Measurements from ENCODE around the gene TPCN2. TPM values are rescaled to one million over a fixed set of nuclear protein-coding genes. Genes with fewer than 3 reads are reported as not detected.
A peak's percentile ranks its signal among the peaks of the same experiment; 100 is the strongest.

The TPCN2 gene
- total and polyA plus RNA-seq, 2 of the 4 experiments (the other 2 are of a cell fraction) = 3.4 to 8.0 TPM

DNA sequence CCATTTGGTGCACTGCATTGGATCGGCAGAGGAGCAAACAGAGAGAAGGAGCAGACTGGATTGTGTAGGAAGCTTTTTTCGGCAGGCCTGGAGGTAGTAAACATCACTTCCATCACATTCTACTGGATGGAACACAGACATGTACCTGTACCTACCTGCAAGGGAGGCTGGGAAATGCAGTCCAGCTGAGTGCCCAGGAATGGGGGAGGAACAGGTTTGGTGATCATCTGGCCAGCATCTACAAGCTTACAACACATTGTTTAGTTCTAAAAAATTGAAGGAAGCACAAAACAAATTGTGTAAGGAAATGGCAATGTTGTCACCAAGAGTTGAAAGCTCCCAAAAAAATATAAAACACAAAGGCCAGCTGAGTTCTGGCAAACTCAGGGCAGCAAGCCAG, 126.1 kb downstream of the TPCN2 start:
- H3K4ac ChIP-seq (ENCODE audit: low read depth, low read length) = peak overlapping the region; percentile 89
- H3K27me3 ChIP-seq (ENCODE audit: control insufficient read depth, insufficient read depth, low read length) = peaks cover 5% of the 10 kb centered on the region; the same call in 1 of the 2 replicates
- intact Hi-C loops (cut with micrococcal nuclease) (no loop called here), in situ Hi-C loops (cut with MboI; ENCODE audit: low sequenced_read_pairs) (no loop called here), dilution Hi-C loops (cut with HindIII; ENCODE audit: low sequenced_read_pairs, unreplicated experiment) (no loop called here)
- H3K4me2 ChIP-seq (ENCODE audit: low read depth, low read length) = no peak overlapping the region
- H2BK120ac ChIP-seq (ENCODE audit: low read depth, low read length) = peak overlapping the region; percentile 90
- H2BK5ac ChIP-seq (ENCODE audit: low read depth, low read length, poor library complexity, severe bottlenecking) = peak overlapping the region; percentile 66
- ATAC-seq (ENCODE audit: low read depth) (no peak), DNase-seq (no peak)
- CTCF ChIA-PET = no interaction called here
- WGBS, 2 experiments (ENCODE audit: extremely low coverage in 2 of 2, insufficient read length in 1 of 2) = no CpG with 5 or more reads among the region's 2 CpGs
- H3K4me3 ChIP-seq (ENCODE audit: insufficient read depth, low read depth, low read length) = no peak overlapping the region
- peaks cover 15% of the 10 kb centered on the region for H3K4me1 ChIP-seq (ENCODE audit: control insufficient read depth, insufficient read depth, low read length)
- H2BK15ac ChIP-seq (ENCODE audit: low read depth, low read length) = peak overlapping the region; percentile 64; the same call in 2 of the 3 replicates
- H2AK5ac ChIP-seq (ENCODE audit: low read depth, low read length) = peak overlapping the region; percentile 90
- H3K18ac ChIP-seq (ENCODE audit: low read depth, low read length) = peak overlapping the region; percentile 80
- peak overlapping the region; percentile 69 for H4K5ac ChIP-seq (ENCODE audit: low read depth, low read length)
- no peaks in the 10 kb centered on the region for H3K79me1 ChIP-seq (ENCODE audit: low read depth in 1 of 2, low read length in 2 of 2)
- POLR2A ChIA-PET (ENCODE audit: unreplicated experiment) = no interaction called here
- H3K9me1 ChIP-seq (ENCODE audit: insufficient read depth, low read length) = peaks cover 11% of the 10 kb centered on the region
- peak overlapping the region; percentile 72; the same call in 1 of the 2 replicates for H3K23ac ChIP-seq (ENCODE audit: low read depth, low read length)
- H4K91ac ChIP-seq (ENCODE audit: insufficient read depth, low read depth, low read length) = peak overlapping the region; percentile 79; the same call in 1 of the 2 replicates
- peak overlapping the region; percentile 85 for H3K27ac ChIP-seq (ENCODE audit: insufficient read depth, low read length)
- no peak for TF ChIP-seq POLR2A (IDR thresholded peaks at IDR 0.05; ENCODE audit: low read depth, low read length)
- H2AK9ac ChIP-seq (replicated peaks; ENCODE audit: low read depth, low read length, poor library complexity) = no peak overlapping the region
- H3K36me3 ChIP-seq (ENCODE audit: control insufficient read depth, insufficient read depth, low read length) = no peaks in the 10 kb centered on the region
- no peaks in the 10 kb centered on the region for H4K20me1 ChIP-seq (ENCODE audit: insufficient read depth, low read length)
- H3K9me3 ChIP-seq (ENCODE audit: control insufficient read depth, insufficient read depth, low read length) = peaks cover 10% of the 10 kb centered on the region
- no peak overlapping the region for H3K56ac ChIP-seq (ENCODE audit: extremely low read depth, insufficient read depth, low read length)
- no peak overlapping the region for H3K9ac ChIP-seq (ENCODE audit: low read depth, low read length)
- peak overlapping the region; percentile 28 for H2AFZ ChIP-seq (replicated peaks; ENCODE audit: low read length, poor library complexity)
- no TSS peak for BruUV-seq (replicated peaks)
- H2BK20ac ChIP-seq (ENCODE audit: low read depth, low read length) = peak overlapping the region; percentile 86
- peak overlapping the region; percentile 60 to 78; a peak in 2 of 4 replicates for H4K8ac ChIP-seq (ENCODE audit: low read depth in 2 of 2, low read length in 2 of 2)
- peak overlapping the region; percentile 88 for H3K14ac ChIP-seq (replicated peaks; ENCODE audit: low read depth, low read length)

All from IMR-90 (cell line).